K562 treated with DMSO at 1 percent for 4 hours (cell line): ENCODE data around the gene FLG. TPM values are rescaled to one million over a fixed set of nuclear protein-coding genes. Genes with fewer than 3 reads are reported as not detected.

Source experiments
- total RNA-seq: library from RNA; unstranded; fragments of 300-600 nt; gene quantifications from 2 replicates; pipeline ENCODE4 v1.2.3, GENCODE V29; 2022; ENCODE audit not compliant: insufficient read depth

FLG gene
- total RNA-seq: not detected in 2 replicates

GRCh38 chr1:152325111-152325510, at the start of gene FLG:
Gene FLG (minus strand): TSS chr1:152325239. CDS start chr1:152315456, 9,783 bp downstream.

DNA sequence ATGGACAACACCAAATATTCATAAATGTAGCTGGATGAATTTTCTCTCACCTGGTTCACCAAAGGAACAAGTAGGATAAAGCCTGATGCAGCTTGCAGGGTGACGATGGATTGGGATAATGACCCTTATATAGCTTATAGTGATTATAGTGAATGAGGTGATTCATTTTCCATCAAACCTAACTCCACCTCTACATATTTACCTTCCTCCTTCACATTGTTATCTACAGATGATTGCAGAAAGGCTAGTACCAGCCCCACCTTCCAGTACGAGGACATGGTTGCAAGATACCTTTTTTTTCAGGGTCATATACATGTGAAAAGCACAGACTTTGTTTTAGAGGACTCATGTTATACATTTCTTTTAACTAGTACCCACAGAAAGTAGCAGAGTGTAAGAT, 34.9 kb upstream of the FLG start, which contains the start of gene FLG2:
FLG2 (minus strand) TSS at position 101 of the 400 bp plus-strand sequence. CDS start 1,122 bp downstream, outside the sequence.

Other genes with a start within 250 kb of the FLG start
- gene TCHHL1, start 236.2 kb downstream of the FLG start, total RNA-seq: not detected in 2 replicates
- gene TCHH, start 209.8 kb downstream of the FLG start, total RNA-seq: not detected in 2 replicates
- not detected in 2 replicates for gene RPTN, start 166.0 kb downstream of the FLG start, total RNA-seq
- not detected in 2 replicates for gene HRNR, start 101.0 kb downstream of the FLG start, total RNA-seq
- gene FLG2, start 34.8 kb upstream of the FLG start, total RNA-seq: not detected in 2 replicates
- gene CRNN, start 89.0 kb upstream of the FLG start, total RNA-seq: not detected in 2 replicates
- not detected in 2 replicates for gene LCE5A, start 185.6 kb upstream of the FLG start, total RNA-seq
- gene CRCT1, start 189.2 kb upstream of the FLG start, total RNA-seq: not detected in 2 replicates
- gene LCE3E, start 241.5 kb upstream of the FLG start, total RNA-seq: not detected in 2 replicates